DOHH2 (cell line): ENCODE data around the gene PAK1.

Source experiments
- H3F3A ChIP-seq: fragments of 200-600 bp; sonication (generic), shearing (Covaris generic); 2 replicates; pipeline ENCODE4 v1.6.0; 2016; ENCODE audit warnings: antibody characterized with exemption, mild to moderate bottlenecking; ENCODE audit not compliant: control insufficient read depth, insufficient read depth
- H3K27ac ChIP-seq: fragments of 200-600 bp; sonication (generic); 2 replicates; pipeline ENCODE4 v1.5.1; 2014; ENCODE audit warnings: low read depth, mild to moderate bottlenecking, low read length, moderate library complexity
- H3K27me3 ChIP-seq: fragments of 200-600 bp; sonication (generic); 2 replicates; pipeline ENCODE4 v1.6.1; 2014; ENCODE audit warnings: mild to moderate bottlenecking, low read length, mixed read lengths; ENCODE audit not compliant: control insufficient read depth
- H3K36me3 ChIP-seq: fragments of 200-600 bp; sonication (generic); 2 replicates; pipeline ENCODE4 v1.6.1; 2014; ENCODE audit warnings: mild to moderate bottlenecking, low read length, moderate library complexity, mixed read lengths; ENCODE audit not compliant: control insufficient read depth
- H3K4me1 ChIP-seq: fragments of 200-600 bp; sonication (generic); 2 replicates; pipeline ENCODE4 v1.6.1; 2014; ENCODE audit warnings: mild to moderate bottlenecking, low read length, mixed read lengths; ENCODE audit not compliant: control insufficient read depth
- H3K4me2 ChIP-seq: fragments of 200-600 bp; sonication (generic); 2 replicates; pipeline ENCODE4 v1.6.0; 2014; ENCODE audit warnings: mild to moderate bottlenecking, low read length, moderate library complexity
- H3K4me3 ChIP-seq: fragments of 200-600 bp; sonication (generic); 2 replicates; pipeline ENCODE4 v1.5.1; 2014; ENCODE audit warnings: mild to moderate bottlenecking, low read length, mixed read lengths
- H3K79me2 ChIP-seq: fragments of 200-600 bp; sonication (generic); 2 replicates; pipeline ENCODE4 v1.6.1; 2014; ENCODE audit warnings: mild to moderate bottlenecking, low read length, mixed read lengths; ENCODE audit not compliant: control insufficient read depth
- H3K9me2 ChIP-seq: fragments of 200-600 bp; sonication (generic); replicated peaks from 2 replicates; pipeline ENCODE4 v1.6.1; 2014; ENCODE audit warnings: mild to moderate bottlenecking, low read length, mixed read lengths; ENCODE audit not compliant: control insufficient read depth
- H3K9me3 ChIP-seq: fragments of 200-600 bp; sonication (generic); 2 replicates; pipeline ENCODE4 v1.6.1; 2014; ENCODE audit warnings: antibody characterized with exemption, low read length, mixed read lengths; ENCODE audit not compliant: control insufficient read depth, insufficient read depth
- H4K20me1 ChIP-seq: fragments of 200-600 bp; sonication (generic); 2 replicates; pipeline ENCODE4 v1.6.0; 2014; ENCODE audit warnings: low read depth, mild to moderate bottlenecking, antibody characterized with exemption, low read length, moderate library complexity; ENCODE audit not compliant: control insufficient read depth, insufficient read depth
- EZH2phosphoT487 ChIP-seq: fragments of 200-600 bp; sonication (generic); IDR thresholded peaks from 2 replicates; pipeline ENCODE4 v1.6.1; 2017; ENCODE audit warnings: borderline replicate concordance, mild to moderate bottlenecking, antibody characterized with exemption, low read length, moderate library complexity, mixed read lengths
- TF ChIP-seq, protein P1 (sequence below): fragments of 200-600 bp; sonication (generic); IDR thresholded peaks from one replicate; pipeline ENCODE4 v1.5.1; 2014; ENCODE audit warnings: antibody characterized with exemption, mild to moderate bottlenecking, low read depth, low read length; ENCODE audit not compliant: poor library complexity, severe bottlenecking

The PAK1 gene

GRCh38 chr11:77436506-77436905 is 37.4 kb downstream of the PAK1 start:
- no peak for TF ChIP-seq EZH2phosphoT487
- TF ChIP-seq, protein P1, sequence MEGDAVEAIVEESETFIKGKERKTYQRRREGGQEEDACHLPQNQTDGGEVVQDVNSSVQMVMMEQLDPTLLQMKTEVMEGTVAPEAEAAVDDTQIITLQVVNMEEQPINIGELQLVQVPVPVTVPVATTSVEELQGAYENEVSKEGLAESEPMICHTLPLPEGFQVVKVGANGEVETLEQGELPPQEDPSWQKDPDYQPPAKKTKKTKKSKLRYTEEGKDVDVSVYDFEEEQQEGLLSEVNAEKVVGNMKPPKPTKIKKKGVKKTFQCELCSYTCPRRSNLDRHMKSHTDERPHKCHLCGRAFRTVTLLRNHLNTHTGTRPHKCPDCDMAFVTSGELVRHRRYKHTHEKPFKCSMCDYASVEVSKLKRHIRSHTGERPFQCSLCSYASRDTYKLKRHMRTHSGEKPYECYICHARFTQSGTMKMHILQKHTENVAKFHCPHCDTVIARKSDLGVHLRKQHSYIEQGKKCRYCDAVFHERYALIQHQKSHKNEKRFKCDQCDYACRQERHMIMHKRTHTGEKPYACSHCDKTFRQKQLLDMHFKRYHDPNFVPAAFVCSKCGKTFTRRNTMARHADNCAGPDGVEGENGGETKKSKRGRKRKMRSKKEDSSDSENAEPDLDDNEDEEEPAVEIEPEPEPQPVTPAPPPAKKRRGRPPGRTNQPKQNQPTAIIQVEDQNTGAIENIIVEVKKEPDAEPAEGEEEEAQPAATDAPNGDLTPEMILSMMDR: no peak
- Histone ChIP-seq H3K4me2 (no peak overlapping the region), H3F3A (no peaks in the 10 kb centered on the region), H3K79me2 (no peaks in the 10 kb centered on the region), H3K27me3 (peaks cover 24% of the 10 kb centered on the region), H3K4me1 (no peaks in the 10 kb centered on the region), H3K9me3 (no peaks in the 10 kb centered on the region), H3K36me3 (no peaks in the 10 kb centered on the region), H3K9me2 (no peaks in the 10 kb centered on the region), H3K4me3 (no peak overlapping the region), H3K27ac (no peak overlapping the region), H4K20me1 (no peaks in the 10 kb centered on the region; the same call in 1 of the 2 replicates)

GRCh38 chr11:77435972-77436371 is 37.9 kb downstream of the PAK1 start:
- H3K36me3 ChIP-seq: no peaks in the 10 kb centered on the region
- H3K4me3 ChIP-seq: no peak overlapping the region
- H3K4me2 ChIP-seq: no peak overlapping the region
- H3K4me1 ChIP-seq: no peaks in the 10 kb centered on the region
- no peak for TF ChIP-seq EZH2phosphoT487
- TF ChIP-seq, protein P1: no peak
- H3K79me2 ChIP-seq: no peaks in the 10 kb centered on the region
- H3K9me2 ChIP-seq: no peaks in the 10 kb centered on the region
- H3K27ac ChIP-seq: no peak overlapping the region
- H3F3A ChIP-seq: no peaks in the 10 kb centered on the region
- H3K9me3 ChIP-seq: no peaks in the 10 kb centered on the region
- peaks cover 24% of the 10 kb centered on the region for H3K27me3 ChIP-seq
- no peaks in the 10 kb centered on the region for H4K20me1 ChIP-seq

DNA sequence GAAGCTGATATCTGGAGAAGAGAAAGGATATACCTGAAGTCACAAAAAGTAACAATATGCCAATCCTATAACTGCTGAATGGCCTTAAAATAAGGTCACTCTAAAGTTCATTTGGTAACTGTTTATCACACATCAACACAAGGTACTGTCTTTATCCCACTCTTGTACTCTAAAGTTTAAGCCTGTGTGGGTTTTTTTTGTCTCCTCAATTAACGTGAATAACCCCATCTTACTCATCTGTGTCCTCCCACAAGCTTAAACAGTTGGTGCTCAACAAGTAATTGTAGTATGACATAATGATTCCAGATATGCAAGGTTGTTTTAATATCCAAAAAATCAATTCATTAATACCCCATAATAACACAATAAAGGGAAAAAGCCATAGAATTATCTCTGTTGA is 42.1 kb downstream of the PAK1 start:
- Histone ChIP-seq H4K20me1 (no peaks in the 10 kb centered on the region), H3K9me3 (no peaks in the 10 kb centered on the region), H3K27ac (no peak overlapping the region), H3K36me3 (no peaks in the 10 kb centered on the region), H3K27me3 (peaks cover 19% of the 10 kb centered on the region; the same call in 1 of the 2 replicates), H3K4me3 (no peak overlapping the region), H3K9me2 (no peaks in the 10 kb centered on the region), H3K79me2 (no peaks in the 10 kb centered on the region), H3F3A (no peaks in the 10 kb centered on the region), H3K4me1 (no peaks in the 10 kb centered on the region), H3K4me2 (no peak overlapping the region)
- no peak for TF ChIP-seq EZH2phosphoT487
- TF ChIP-seq, protein P1: no peak
